ENCODE measurements around the gene TMEM39A. TPM values are rescaled to one million over a fixed set of nuclear protein-coding genes. Genes with fewer than 3 reads are reported as not detected.
A peak's percentile ranks its signal among the peaks of the same experiment; 100 is the strongest.

TMEM39A gene, protein sequence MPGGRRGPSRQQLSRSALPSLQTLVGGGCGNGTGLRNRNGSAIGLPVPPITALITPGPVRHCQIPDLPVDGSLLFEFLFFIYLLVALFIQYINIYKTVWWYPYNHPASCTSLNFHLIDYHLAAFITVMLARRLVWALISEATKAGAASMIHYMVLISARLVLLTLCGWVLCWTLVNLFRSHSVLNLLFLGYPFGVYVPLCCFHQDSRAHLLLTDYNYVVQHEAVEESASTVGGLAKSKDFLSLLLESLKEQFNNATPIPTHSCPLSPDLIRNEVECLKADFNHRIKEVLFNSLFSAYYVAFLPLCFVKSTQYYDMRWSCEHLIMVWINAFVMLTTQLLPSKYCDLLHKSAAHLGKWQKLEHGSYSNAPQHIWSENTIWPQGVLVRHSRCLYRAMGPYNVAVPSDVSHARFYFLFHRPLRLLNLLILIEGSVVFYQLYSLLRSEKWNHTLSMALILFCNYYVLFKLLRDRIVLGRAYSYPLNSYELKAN
- 10 to 100 TPM; 20.9 to 39.9 (median 29.9) TPM for total RNA-seq

DNA sequence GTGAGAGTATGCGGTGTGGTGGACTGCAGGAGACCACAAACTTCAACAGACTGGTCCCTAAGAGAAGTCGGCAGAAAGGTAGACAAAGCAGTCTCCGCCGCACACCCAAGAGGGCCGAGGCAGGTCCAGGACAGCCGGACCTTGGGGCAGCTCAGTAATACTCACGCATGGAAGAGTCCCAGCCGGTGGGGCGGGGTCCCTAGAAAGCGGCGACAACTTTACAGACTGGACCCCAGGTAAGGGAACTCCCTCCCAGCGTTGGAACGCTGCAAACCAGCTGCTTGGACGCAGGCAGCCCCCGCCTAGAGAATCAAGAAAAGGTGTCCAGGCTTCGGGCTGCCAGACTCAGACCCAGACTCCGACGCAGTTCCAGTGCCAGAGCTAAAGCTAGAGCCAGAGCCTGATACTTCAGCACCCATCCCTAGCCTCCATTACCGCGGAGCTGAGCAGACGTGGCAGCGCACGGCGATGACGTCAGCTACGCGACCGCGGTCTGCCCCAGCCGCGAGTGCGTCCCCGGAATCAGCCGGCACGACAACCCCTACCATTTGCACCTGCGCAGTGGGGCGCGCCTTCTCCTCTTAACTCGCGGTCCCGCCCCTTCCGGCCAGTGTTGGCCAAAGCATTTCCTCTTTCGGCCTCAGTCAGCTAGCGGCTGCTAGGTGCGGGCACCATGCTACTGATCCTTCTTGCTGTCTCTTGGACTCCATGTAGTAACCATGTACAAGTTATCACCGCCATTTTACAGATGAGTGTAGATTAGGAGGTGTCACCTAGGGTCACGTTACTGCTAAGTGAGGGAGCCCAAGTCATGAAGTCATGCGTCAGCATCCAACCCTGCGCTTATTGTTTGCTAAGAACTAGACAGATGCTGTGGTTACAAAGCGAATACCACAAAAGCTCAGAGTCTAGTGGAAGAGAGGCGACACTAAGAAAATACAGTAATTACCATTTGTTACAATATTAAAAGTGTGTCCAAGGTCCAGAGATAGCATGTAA, at the start of gene TMEM39A:
TMEM39A (minus strand) TSS at position 445 of the 999 bp plus-strand sequence. CDS start 1,541 bp downstream, outside the sequence.
- DNase-seq (ENCODE audit: low spot score in 2 of 2): peak; percentile 99 to 100
- intact Hi-C loops (cut with DNase I; ENCODE audit: low total_unique reads): no loop called here
- peak within 1 kb of the TSS; percentile 87 for H3K4me3 ChIP-seq (ENCODE audit: low read depth, poor library complexity, severe bottlenecking)
- 5 to 7% methylated on average over 32 to 50 of the region's 51 CpGs for WGBS, 2 donors
- TF ChIP-seq, protein P1, sequence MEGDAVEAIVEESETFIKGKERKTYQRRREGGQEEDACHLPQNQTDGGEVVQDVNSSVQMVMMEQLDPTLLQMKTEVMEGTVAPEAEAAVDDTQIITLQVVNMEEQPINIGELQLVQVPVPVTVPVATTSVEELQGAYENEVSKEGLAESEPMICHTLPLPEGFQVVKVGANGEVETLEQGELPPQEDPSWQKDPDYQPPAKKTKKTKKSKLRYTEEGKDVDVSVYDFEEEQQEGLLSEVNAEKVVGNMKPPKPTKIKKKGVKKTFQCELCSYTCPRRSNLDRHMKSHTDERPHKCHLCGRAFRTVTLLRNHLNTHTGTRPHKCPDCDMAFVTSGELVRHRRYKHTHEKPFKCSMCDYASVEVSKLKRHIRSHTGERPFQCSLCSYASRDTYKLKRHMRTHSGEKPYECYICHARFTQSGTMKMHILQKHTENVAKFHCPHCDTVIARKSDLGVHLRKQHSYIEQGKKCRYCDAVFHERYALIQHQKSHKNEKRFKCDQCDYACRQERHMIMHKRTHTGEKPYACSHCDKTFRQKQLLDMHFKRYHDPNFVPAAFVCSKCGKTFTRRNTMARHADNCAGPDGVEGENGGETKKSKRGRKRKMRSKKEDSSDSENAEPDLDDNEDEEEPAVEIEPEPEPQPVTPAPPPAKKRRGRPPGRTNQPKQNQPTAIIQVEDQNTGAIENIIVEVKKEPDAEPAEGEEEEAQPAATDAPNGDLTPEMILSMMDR (IDR thresholded peaks at IDR 0.05): no peak
- no peak for TF ChIP-seq POLR2A (IDR thresholded peaks at IDR 0.05)

DNA sequence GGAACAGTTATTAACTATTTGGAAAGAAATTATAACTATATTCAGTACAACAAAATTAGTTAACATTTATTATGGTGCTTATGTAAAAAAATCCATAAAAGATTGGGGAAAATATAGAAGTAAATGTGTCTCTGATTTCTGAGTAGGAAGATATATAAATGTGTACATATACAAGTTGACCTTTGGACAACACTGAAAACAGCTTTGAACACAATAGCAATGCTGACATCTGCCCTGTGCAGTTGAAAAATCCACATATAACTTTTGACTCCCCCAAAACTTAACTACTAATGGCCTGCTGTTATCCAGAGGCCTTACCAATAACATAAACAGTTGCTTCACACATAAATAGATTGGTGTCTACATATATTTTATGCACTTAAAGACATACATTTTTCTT, 47.3 kb upstream of the TMEM39A start:
- no peak for DNase-seq (ENCODE audit: low spot score in 2 of 2)
- intact Hi-C loops (cut with DNase I; ENCODE audit: low total_unique reads): no loop called here
- TF ChIP-seq, protein P1 (IDR thresholded peaks at IDR 0.05): no peak
- TF ChIP-seq POLR2A (IDR thresholded peaks at IDR 0.05): no peak
- H3K4me3 ChIP-seq (ENCODE audit: low read depth, poor library complexity, severe bottlenecking): no peak overlapping the region

DNA sequence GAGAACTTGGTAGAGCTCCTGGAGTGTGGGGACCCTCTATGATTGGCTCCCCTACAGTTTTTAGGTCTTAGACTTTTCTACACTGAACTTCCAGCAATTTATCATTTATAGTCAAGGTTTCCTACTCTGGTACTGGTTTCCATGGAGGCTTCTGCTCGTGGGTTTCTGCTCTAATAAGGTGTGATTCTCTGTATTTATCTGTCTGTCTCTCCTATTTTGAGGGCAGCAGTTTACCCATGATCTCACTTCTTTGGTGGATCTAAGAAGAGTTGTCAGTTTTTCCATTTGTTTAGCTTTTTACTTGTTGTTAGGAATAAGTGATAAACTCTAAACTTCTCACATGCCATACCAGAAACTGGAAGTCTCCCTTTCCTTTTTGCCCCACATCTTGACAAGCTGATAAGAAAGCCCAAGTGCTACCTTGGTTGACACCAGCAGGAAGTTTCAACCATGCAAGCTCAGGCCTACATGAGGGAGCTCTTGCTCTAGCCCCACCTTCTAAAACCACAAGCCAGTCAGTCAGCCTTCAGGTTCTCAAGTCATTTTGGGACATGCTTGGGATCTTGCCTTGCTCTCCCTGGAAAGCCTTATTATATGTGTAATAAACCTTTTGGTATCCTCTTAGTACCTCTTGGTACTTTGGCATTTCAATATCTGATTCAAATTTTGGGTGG, 44.9 kb upstream of the TMEM39A start:
- TF ChIP-seq, protein P1 (IDR thresholded peaks at IDR 0.05): no peak
- TF ChIP-seq POLR2A (IDR thresholded peaks at IDR 0.05): no peak
- 77 to 78% methylated on average over 1 of the region's 1 CpG for WGBS, 2 donors
- DNase-seq (ENCODE audit: low spot score in 2 of 2): no peak
- no peak overlapping the region for H3K4me3 ChIP-seq (ENCODE audit: low read depth, poor library complexity, severe bottlenecking)
- intact Hi-C loops (cut with DNase I; ENCODE audit: low total_unique reads): no loop called here

DNA sequence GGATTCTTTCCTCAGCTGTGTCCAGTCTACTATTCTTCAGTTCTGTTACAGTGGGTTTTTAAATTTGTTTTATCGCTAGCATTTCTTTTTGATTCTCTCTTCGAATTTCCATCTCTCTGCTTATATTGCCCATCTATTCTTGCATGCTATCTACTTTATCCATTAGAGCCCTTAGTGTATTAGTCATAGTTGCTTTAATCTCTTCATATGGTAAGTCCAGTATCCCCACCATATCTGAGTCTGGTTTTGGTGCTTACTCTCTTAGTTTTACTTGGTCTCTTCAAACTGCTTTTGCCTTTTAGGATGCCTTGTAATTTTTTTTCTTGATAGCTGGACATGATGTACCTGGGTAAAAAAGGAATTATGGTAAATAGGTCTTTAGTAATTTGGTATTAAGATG, 44.0 kb upstream of the TMEM39A start:
- TF ChIP-seq, protein P1 (IDR thresholded peaks at IDR 0.05): no peak
- no peak for TF ChIP-seq POLR2A (IDR thresholded peaks at IDR 0.05)
- DNase-seq (ENCODE audit: low spot score in 2 of 2): no peak
- 94 to 98% methylated on average over 2 of the region's 2 CpGs for WGBS, 2 donors
- intact Hi-C loops (cut with DNase I; ENCODE audit: low total_unique reads): no loop called here
- H3K4me3 ChIP-seq (ENCODE audit: low read depth, poor library complexity, severe bottlenecking): no peak overlapping the region

DNA sequence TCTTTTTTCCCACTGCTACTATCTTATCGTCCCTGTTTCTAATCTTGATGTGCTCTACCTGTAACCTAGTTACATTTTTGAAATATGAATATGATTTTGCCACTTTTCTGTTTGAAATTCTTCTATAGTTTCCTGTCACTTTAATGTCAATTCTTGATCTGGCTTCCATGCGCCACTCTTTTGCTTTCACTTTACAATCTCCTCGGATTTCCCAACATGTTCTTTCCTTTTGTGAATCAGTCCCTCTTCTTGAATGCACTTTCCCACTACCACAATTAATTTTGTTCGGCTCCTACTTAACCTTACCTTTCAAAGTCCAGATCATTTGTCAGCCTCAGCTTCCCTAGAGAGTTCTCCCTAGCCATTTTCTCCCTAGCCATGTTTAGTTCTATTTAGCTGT, 43.2 kb upstream of the TMEM39A start:
- DNase-seq (ENCODE audit: low spot score in 2 of 2): no peak
- no peak overlapping the region for H3K4me3 ChIP-seq (ENCODE audit: low read depth, poor library complexity, severe bottlenecking)
- 78 to 81% methylated on average over 4 of the region's 4 CpGs for WGBS, 2 donors
- no peak for TF ChIP-seq POLR2A (IDR thresholded peaks at IDR 0.05)
- TF ChIP-seq, protein P1 (IDR thresholded peaks at IDR 0.05): no peak
- intact Hi-C loops (cut with DNase I; ENCODE audit: low total_unique reads): no loop called here
